SU-DHL-6 (cell line): ENCODE results near the gene LRRK2.

ENCODE experiments used
- H2AFZ ChIP-seq: fragments of 200-600 bp; sonication (generic); 2 replicates; pipeline ENCODE4 v1.6.1; 2014; ENCODE audit warnings: low read depth, mild to moderate bottlenecking, moderate library complexity, mixed read lengths, antibody characterized with exemption, low read length; ENCODE audit not compliant: severe bottlenecking
- H3F3A ChIP-seq: fragments of 200-600 bp; shearing (Covaris generic); 2 replicates; pipeline ENCODE4 v1.6.0; 2016; ENCODE audit warnings: antibody characterized with exemption, mild to moderate bottlenecking; ENCODE audit not compliant: insufficient read depth
- H3K27ac ChIP-seq: fragments of 200-600 bp; sonication (generic); 2 replicates; pipeline ENCODE4 v1.5.1; 2016; ENCODE audit warnings: low read depth, mild to moderate bottlenecking, low read length, moderate library complexity, mixed read lengths
- H3K27me3 ChIP-seq: fragments of 200-600 bp; sonication (generic), shearing (Covaris generic); 2 replicates; pipeline ENCODE4 v1.6.0; 2014; ENCODE audit warnings: mild to moderate bottlenecking, low read length
- H3K36me3 ChIP-seq: fragments of 200-600 bp; sonication (generic); 2 replicates; pipeline ENCODE4 v1.6.1; 2014; ENCODE audit warnings: mild to moderate bottlenecking, low read length, mixed read lengths
- H3K4me2 ChIP-seq: fragments of 300-600, 200-600 bp; shearing (Covaris generic), sonication (generic); 2 replicates; pipeline ENCODE4 v1.6.0; 2014; ENCODE audit warnings: low read length, low read depth, mild to moderate bottlenecking; ENCODE audit not compliant: poor library complexity, severe bottlenecking
- H3K4me3 ChIP-seq: fragments of 200-600 bp; sonication (generic); 2 replicates; pipeline ENCODE4 v1.5.1; 2014; ENCODE audit warnings: antibody characterized with exemption, low read length, mild to moderate bottlenecking, mixed read lengths; ENCODE audit not compliant: insufficient read depth, poor library complexity, severe bottlenecking
- H3K79me2 ChIP-seq: fragments of 200-600 bp; sonication (generic); 2 replicates; pipeline ENCODE4 v1.6.1; 2014; ENCODE audit warnings: mild to moderate bottlenecking, low read length, moderate library complexity; ENCODE audit not compliant: insufficient read depth
- H3K9ac ChIP-seq: fragments of 200-600 bp; sonication (generic); 2 replicates; pipeline ENCODE4 v1.7.0; 2014; ENCODE audit warnings: mild to moderate bottlenecking, low read length
- H3K9me2 ChIP-seq: fragments of 200-600 bp; sonication (generic); replicated peaks from 2 replicates; pipeline ENCODE4 v1.6.1; 2014; ENCODE audit warnings: low read length; ENCODE audit not compliant: insufficient read depth
- H3K9me3 ChIP-seq: fragments of 200-600 bp; sonication (generic); 2 replicates; pipeline ENCODE4 v1.6.1; 2014; ENCODE audit warnings: low read length, mixed read lengths; ENCODE audit not compliant: insufficient read depth
- H4K20me1 ChIP-seq: fragments of 200-600 bp; sonication (generic); 2 replicates; pipeline ENCODE4 v1.6.1; 2014; ENCODE audit warnings: low read depth, mild to moderate bottlenecking, antibody characterized with exemption, low read length, moderate library complexity, mixed read lengths
- EZH2phosphoT487 ChIP-seq: fragments of 200-600 bp; sonication (generic), shearing (Covaris generic); conservative IDR thresholded peaks from 2 replicates; pipeline ENCODE4 v1.6.1; 2018; ENCODE audit warnings: mild to moderate bottlenecking, antibody characterized with exemption, low read length, moderate library complexity, mixed read lengths
- TF ChIP-seq, protein P1 (sequence below): fragments of 200-600 bp; sonication (generic); IDR thresholded peaks from one replicate; pipeline ENCODE4 v1.5.1; 2017; ENCODE audit warnings: antibody characterized with exemption, mild to moderate bottlenecking, low read length, moderate library complexity; ENCODE audit not compliant: insufficient read depth, poor library complexity, severe bottlenecking

Gene LRRK2

DNA sequence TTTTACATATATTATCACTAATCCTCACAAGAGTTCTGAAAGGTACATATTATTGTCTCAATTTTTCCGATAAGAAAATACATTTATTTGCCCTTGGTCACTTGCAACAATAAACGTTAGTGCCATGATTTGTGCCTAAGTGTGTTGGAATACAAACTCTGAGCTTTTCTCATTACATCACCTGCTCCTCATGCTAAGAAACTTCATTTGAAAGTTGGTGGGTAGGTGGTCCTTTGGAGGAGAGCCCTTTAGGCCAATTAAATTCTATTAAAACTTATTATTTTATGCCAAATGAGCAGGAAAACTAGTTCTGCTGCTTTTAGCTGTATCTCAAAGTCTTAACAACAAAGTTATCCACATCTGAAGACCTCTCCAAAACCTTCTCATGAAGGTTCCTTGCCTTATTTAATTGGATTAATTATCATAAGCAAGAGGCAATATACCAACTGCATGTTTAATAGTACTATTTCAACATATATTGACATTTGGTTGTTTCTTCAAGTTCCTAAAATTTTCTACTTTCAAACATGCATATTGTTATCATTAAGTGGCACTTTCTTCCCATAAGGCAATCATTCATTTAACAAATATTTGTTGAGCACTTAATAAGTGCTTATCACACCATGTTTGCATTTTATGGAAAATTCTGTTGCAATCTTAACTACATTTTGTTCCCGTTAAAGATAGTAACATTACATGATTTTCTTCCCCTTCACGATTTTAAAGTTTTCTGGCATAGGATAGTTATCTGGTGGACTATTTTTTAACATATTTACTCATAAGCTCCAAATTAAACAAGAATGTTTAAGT lies 40.1 kb upstream of the LRRK2 start:
- no peak overlapping the region for H3K4me2 ChIP-seq
- peaks cover 2% of the 10 kb centered on the region; the same call in 1 of the 2 replicates for H3K36me3 ChIP-seq
- TF ChIP-seq EZH2phosphoT487: no peak
- TF ChIP-seq, protein P1, sequence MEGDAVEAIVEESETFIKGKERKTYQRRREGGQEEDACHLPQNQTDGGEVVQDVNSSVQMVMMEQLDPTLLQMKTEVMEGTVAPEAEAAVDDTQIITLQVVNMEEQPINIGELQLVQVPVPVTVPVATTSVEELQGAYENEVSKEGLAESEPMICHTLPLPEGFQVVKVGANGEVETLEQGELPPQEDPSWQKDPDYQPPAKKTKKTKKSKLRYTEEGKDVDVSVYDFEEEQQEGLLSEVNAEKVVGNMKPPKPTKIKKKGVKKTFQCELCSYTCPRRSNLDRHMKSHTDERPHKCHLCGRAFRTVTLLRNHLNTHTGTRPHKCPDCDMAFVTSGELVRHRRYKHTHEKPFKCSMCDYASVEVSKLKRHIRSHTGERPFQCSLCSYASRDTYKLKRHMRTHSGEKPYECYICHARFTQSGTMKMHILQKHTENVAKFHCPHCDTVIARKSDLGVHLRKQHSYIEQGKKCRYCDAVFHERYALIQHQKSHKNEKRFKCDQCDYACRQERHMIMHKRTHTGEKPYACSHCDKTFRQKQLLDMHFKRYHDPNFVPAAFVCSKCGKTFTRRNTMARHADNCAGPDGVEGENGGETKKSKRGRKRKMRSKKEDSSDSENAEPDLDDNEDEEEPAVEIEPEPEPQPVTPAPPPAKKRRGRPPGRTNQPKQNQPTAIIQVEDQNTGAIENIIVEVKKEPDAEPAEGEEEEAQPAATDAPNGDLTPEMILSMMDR: no peak
- no peak overlapping the region for H3K27ac ChIP-seq
- H2AFZ ChIP-seq: no peak overlapping the region
- no peak overlapping the region for H3K9ac ChIP-seq
- H4K20me1 ChIP-seq: no peaks in the 10 kb centered on the region
- no peaks in the 10 kb centered on the region for H3K79me2 ChIP-seq
- H3K27me3 ChIP-seq: no peaks in the 10 kb centered on the region
- H3F3A ChIP-seq: no peaks in the 10 kb centered on the region
- no peaks in the 10 kb centered on the region for H3K9me2 ChIP-seq
- H3K4me3 ChIP-seq: no peak overlapping the region
- peaks cover 2% of the 10 kb centered on the region; the same call in 1 of the 2 replicates for H3K9me3 ChIP-seq

DNA sequence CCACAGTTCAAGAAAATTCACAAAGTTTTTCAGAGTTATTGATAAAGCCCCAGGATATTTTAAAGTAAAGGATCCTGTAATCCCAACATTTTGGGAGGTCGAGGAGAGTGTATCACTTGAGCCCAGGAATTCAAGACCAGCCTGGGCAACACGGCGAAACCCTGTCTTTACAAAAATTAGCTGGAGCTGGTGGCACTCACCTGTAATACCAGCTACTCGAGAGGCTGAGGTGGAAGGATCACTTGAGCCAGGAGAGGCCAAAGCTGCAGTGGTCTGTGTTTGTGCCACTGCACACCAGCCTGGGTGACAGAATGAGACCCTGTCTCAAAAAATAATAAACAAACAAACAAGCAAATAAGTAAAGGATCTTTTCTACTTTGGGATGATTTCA lies 39.5 kb upstream of the LRRK2 start:
- TF ChIP-seq EZH2phosphoT487: no peak
- TF ChIP-seq, protein P1: no peak
- H3K79me2 ChIP-seq: no peaks in the 10 kb centered on the region
- H3K36me3 ChIP-seq: peaks cover 8% of the 10 kb centered on the region; the same call in 1 of the 2 replicates
- no peaks in the 10 kb centered on the region for H3K27me3 ChIP-seq
- H3K4me3 ChIP-seq: no peak overlapping the region
- H2AFZ ChIP-seq: no peak overlapping the region
- peaks cover 8% of the 10 kb centered on the region for H3K9me3 ChIP-seq
- H4K20me1 ChIP-seq: no peaks in the 10 kb centered on the region
- H3K4me2 ChIP-seq: no peak overlapping the region
- no peaks in the 10 kb centered on the region for H3F3A ChIP-seq
- H3K9me2 ChIP-seq: no peaks in the 10 kb centered on the region
- no peak overlapping the region for H3K9ac ChIP-seq
- no peak overlapping the region for H3K27ac ChIP-seq

DNA sequence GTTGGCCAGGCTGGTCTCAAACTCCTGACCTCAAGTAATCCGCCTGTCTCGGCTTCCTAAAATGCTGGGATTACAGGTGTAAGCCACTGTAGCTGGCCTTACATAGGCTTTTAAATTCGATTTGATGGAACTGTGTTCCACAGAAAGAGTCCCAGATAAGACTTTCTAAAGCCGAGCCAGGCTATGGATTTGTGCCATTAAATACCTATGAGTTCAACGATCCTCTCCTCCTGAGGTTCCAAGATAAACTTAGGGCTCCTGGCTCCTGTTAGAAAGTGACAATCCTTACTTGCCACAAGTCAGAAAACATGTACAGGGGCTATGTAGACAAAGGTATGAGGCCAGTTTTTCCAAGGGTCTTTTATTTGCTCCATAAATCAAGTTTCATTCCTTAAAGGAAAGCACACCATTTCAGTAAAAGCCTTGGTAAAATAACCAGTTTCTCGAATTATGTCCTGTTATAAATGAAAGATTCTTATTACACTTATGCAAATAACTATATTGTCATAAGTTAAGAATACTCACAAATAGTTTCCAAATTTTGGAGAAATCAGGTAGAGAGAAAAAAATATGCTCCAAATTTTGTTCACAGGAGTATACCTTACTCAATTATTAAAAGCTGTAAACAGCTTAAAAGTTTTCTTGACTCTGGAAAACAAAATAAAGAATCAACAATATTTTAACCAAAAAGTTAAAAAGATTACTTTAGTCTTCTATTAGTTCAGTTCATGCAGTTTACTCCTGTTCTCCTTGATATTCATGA lies 36.1 kb upstream of the LRRK2 start:
- no peak overlapping the region for H3K9ac ChIP-seq
- no peak overlapping the region for H3K4me2 ChIP-seq
- H3K9me2 ChIP-seq: no peaks in the 10 kb centered on the region
- H3K79me2 ChIP-seq: no peaks in the 10 kb centered on the region
- peaks cover 9% of the 10 kb centered on the region for H3K9me3 ChIP-seq
- H3K27me3 ChIP-seq: no peaks in the 10 kb centered on the region
- peaks cover 19% of the 10 kb centered on the region for H3F3A ChIP-seq
- TF ChIP-seq EZH2phosphoT487: no peak
- TF ChIP-seq, protein P1: no peak
- no peak overlapping the region for H3K4me3 ChIP-seq
- H4K20me1 ChIP-seq: no peaks in the 10 kb centered on the region
- peaks cover 8% of the 10 kb centered on the region; the same call in 1 of the 2 replicates for H3K36me3 ChIP-seq
- no peak overlapping the region for H3K27ac ChIP-seq
- no peak overlapping the region for H2AFZ ChIP-seq
